ENCODE data around the gene SPRYD7.
"Not testable (repeated sequence)": the region's sequence is repeated elsewhere in the genome, so short reads cannot be mapped to it uniquely, and the experiment has no call there.

The SPRYD7 gene

DNA sequence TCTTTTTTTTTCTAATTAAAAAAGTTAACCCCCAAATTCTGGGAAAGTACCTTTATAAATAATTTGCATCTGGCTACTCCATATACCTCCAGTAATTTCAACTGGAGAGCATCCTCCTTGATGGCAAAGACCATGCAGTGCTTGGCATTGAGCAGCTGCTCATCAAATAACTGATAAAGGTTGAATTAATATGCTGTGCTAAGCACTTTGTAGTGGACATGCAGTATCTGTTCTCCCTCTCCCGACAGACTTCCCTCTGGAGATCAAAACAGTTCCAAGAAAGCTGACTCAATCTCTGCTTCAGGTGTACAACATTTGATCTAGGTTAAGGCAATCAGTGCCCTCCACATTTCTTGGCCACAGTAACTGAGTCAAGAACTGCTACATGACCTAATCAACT is 3.3 kb downstream of the SPRYD7 start:
- no peak for DNase-seq

GRCh38 chr13:49932066-49932465 is 4.1 kb downstream of the SPRYD7 start:
- DNase-seq, result no peak

DNA sequence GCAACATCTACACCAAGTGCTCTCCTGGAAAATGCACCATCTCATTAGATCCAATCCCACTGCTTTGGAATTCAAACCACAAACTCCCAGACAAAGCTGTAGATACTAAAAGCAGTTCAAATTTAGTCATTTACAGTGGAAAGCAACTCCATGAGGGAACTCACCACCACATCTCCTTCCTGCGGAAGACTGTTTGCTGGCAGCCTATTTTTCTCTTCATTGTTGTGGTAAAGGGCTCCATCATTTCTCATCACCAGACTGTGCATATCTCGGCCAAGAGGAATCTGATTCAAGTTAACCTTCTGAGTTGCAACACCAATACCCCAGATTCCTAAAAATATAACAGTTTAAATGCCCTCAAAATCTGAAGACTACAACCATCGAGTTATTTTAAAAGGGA is 8.4 kb downstream of the SPRYD7 start:
- DNase-seq, result peak; percentile 85

- DNase-seq, result no peak
Observed at GRCh38 chr13:49925881-49926418, 10.2 kb downstream of the SPRYD7 start.

- DNase-seq, result no peak
Observed at GRCh38 chr13:49922301-49922700, 13.8 kb downstream of the SPRYD7 start.

- DNase-seq, result not testable (repeated sequence)
Observed at GRCh38 chr13:49920969-49921368, 15.2 kb downstream of the SPRYD7 start.

DNA sequence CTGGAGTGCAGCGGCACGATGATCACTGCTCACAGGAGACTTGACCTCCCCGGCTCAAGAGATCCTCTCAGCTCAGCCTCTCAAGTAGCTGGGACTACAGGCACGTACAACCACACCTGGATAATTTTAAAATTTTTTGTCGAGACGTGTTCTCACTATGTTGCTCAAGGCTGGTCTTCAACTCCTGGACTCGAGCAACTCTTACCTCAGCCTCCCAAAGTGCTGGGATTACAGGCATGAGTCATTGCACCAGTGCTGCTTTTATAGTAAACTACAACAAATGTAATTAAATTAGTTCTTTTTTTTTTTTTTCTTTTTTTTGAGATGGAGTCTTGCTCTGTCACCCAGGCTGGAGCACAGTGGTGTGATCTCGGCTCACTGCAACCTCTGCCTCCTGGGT is 18.0 kb downstream of the SPRYD7 start:
- DNase-seq, result not testable (repeated sequence)

- DNase-seq, result no peak
Observed at GRCh38 chr13:49914947-49915346, 21.2 kb downstream of the SPRYD7 start.

DNA sequence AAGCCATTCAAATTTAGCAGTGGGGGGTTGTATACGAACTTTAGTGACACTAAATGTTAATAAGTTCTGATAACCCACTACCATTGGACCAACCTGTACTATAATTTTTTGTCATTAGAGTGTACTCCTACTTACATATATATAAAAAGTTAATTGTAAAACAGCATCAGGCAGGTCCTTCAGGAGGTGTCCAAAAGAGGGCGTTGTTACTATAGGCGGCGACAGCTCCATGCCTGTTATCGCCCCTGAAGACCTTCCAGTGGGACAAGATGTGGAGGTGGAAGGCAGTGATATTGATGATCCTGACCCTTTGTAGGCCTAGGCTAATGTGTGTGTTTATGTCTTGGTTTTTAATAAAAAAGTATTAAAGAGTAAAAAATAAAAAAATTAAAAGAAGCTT is 27.5 kb downstream of the SPRYD7 start:
- DNase-seq, result no peak

- DNase-seq, result no peak
Observed at GRCh38 chr13:49904729-49905456, 31.2 kb downstream of the SPRYD7 start.

- no peak for DNase-seq
Observed at GRCh38 chr13:49898792-49899191, 37.3 kb downstream of the SPRYD7 start.

GRCh38 chr13:49897713-49898112 is 38.4 kb downstream of the SPRYD7 start:
- DNase-seq, result no peak

- no peak for DNase-seq
Observed at GRCh38 chr13:49895826-49896225, 40.3 kb downstream of the SPRYD7 start.

DNA sequence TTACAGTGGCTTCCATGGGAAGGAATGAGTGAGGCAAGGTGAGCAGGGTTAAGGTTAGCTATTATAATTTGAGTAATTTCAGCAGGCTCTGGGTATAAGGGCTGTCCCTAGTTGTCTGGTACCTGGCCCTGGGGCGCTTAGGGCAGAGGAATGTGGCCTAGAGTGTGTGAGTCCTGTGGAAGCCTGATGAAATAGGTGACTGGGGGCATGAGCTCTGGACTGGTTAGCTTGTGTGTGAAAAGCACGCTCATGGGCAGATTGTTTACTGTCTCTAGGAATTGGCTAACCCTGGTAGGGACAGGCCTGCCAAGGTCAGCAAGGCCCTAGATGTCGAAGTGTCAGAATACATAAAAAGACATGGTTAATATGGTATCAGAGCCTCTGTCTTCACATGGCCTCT is 42.5 kb downstream of the SPRYD7 start:
- no peak for DNase-seq

GRCh38 chr13:49890376-49890775 is 45.8 kb downstream of the SPRYD7 start:
- DNase-seq, result no peak

DNA sequence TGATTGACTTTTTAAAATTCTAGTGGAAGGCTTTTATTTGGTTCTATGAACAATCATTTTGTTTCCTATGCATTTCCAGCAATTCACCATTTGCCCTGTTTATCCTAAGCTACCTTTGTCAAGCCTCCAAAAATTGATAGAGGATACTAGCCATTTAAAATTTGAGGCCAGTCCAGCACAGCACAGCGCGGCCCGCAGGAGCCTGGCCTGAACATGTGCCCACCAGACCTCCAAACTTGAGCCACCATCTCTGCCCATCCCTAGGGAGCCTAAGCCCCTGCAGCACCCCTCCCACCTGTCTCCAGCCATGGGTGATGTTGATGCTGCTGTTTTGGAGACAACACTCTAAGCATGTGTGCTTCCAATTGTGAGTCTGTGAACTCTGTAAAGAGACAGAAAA is 57.5 kb downstream of the SPRYD7 start:
- no peak for DNase-seq

- DNase-seq, result no peak
Observed at GRCh38 chr13:49877629-49878218, 58.4 kb downstream of the SPRYD7 start.

GRCh38 chr13:49874430-49874829 is 61.7 kb downstream of the SPRYD7 start:
- DNase-seq, result no peak

DNA sequence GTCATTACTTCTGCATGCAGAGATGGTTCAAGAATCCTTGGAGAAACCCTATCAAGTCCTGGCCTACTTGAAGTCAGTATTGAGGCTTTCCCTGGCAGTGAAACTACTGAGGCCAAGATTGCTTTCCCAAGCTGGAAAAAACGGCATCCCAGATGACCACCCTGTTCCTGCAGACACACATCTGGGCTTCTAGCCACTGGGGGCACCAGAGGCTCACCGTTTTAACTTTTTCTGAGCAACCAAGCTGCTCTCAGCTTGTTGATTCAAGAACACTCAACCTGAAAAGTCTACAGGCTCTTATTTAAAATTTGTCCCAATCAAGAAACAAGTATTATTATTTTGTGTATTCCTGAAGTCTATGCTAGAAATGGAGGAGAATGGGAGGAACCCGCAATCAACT is 66.6 kb downstream of the SPRYD7 start:
- DNase-seq, result peak; percentile 8

DNA sequence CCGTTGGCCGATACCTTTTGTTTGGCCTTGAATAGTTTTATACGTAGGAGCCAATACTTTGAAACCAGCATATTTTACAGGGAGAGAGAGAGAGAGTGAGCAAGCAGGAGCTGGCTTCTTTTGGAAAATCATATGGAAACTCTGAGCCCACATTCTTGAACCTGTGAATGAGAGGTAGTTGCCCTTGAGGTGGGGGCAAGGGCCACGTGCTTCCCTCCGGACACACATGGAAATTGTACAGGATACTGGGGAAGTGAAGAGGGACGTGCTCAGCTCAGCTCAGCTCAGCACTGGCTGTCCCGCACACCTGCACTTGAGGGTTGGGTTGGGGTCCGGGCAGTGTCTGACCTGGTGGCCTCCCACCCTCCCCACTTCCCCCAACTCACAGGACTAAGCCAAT is 68.3 kb downstream of the SPRYD7 start:
- DNase-seq, result no peak

DNA sequence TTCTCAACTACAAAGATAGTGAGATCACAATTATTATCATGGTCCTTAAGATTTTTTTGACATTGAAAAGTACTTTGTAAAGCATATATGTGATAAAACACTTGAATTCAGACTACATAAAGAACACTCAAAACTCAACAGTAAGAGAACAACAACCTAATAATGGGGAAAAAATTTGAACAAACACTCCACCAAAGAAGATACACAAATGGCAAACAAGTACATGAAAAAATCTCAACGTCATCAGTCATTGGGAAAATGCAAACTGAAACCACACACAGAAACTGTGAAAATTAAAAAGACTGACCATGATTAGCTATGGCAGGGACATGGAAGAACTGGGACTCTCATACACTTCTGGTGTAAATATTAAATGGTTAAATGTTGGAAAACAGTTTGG is 70.9 kb downstream of the SPRYD7 start:
- no peak for DNase-seq

- DNase-seq, result no peak
Observed at GRCh38 chr13:49864509-49864908, 71.6 kb downstream of the SPRYD7 start.
